ENCODE results near the gene CTPS1. TPM values are rescaled to one million over a fixed set of nuclear protein-coding genes. Genes with fewer than 3 reads are reported as not detected.

The CTPS1 gene
- polyA plus RNA-seq, 2 of the 4 experiments (the other 2 are of a cell fraction): 159 to 181 TPM

- WGBS (ENCODE audit: missing lambda C conversion rate): 82% methylated on average over 10 of the region's 10 CpGs
- Histone ChIP-seq H3K4me1 (peaks cover 84% of the 10 kb centered on the region), H3K4me2 (peak overlapping the region; percentile 93), H3K4me3 (peak overlapping the region; percentile 19; the same call in 1 of the 3 replicates), H3K9me3 (no peaks in the 10 kb centered on the region), H3K27ac (peak overlapping the region; percentile 9 to 44; a peak in 3 of 6 replicates)
- POLR2A ChIA-PET: interaction anchor here (1.9 kb wide), 1 partner anchor 17 kb away, joined by 7 read pairs; no protein-coding TSS in a partner anchor
- DNase-seq (ENCODE audit: low read depth in 1 of 2, low spot score in 1 of 2) (no peak), ATAC-seq (peak in 1 of 2 experiments; percentile 13; a peak in 2 of 6 replicates), FAIRE-seq (no peak)
- TF ChIP-seq RAD21 (conservative IDR thresholded peaks at IDR 0.05 in 1 of 2, IDR thresholded peaks at IDR 0.05 in 1 of 2) (no peak), ZC3H11A (IDR thresholded peaks at IDR 0.05) (no peak), EHF (CRISPR knock-in tag; IDR thresholded peaks at IDR 0.05) (no peak), CEBPB (IDR thresholded peaks at IDR 0.05) (0 out of 4 replicates have a peak, but pooled peaks of 1 of the 2 experiments have one; percentile 3)
- CTCF ChIA-PET: interaction anchor here (0.7 to 2.5 kb wide), 3 partner anchors 10 to 17 kb away, joined by 3 to 12 read pairs (median 5); no protein-coding TSS in a partner anchor
Observed at GRCh38 chr1:40986328-40986783, 6.9 kb downstream of the CTPS1 start.

GRCh38 chr1:40986956-40987355 lies 7.5 kb downstream of the CTPS1 start:
- CTCF ChIA-PET: interaction anchor here (0.9 to 1.0 kb wide), 2 partner anchors 17 to 124 kb away, joined by 3 read pairs; partner anchors contain the start of gene CITED4

GRCh38 chr1:40987439-40988276 lies 8.2 kb downstream of the CTPS1 start:
- H3K4me3 ChIP-seq: no peak overlapping the region
- H3K4me1 ChIP-seq: peaks cover 82% of the 10 kb centered on the region
- FAIRE-seq (no peak), ATAC-seq (no peak), DNase-seq (ENCODE audit: low read depth in 1 of 2, low spot score in 1 of 2) (no peak)
- no peak for TF ChIP-seq KDM1A (IDR thresholded peaks at IDR 0.05; ENCODE audit: low read depth)
- no peak for TF ChIP-seq JUN (IDR thresholded peaks at IDR 0.05)
- TF ChIP-seq ZC3H11A (IDR thresholded peaks at IDR 0.05): no peak
- no peak for TF ChIP-seq CHD2 (IDR thresholded peaks at IDR 0.05; ENCODE audit: low read length, partially characterized antibody)
- TF ChIP-seq RAD21 (conservative IDR thresholded peaks at IDR 0.05 in 1 of 2, IDR thresholded peaks at IDR 0.05 in 1 of 2): no peak
- TF ChIP-seq SMC3 (IDR thresholded peaks at IDR 0.05): no peak
- no peak for TF ChIP-seq MYC (IDR thresholded peaks at IDR 0.05; ENCODE audit: borderline replicate concordance, low read length)
- no peak for TF ChIP-seq EHMT2 (IDR thresholded peaks at IDR 0.05; ENCODE audit: low read depth)
- TF ChIP-seq MAZ (IDR thresholded peaks at IDR 0.05; ENCODE audit: borderline replicate concordance, low read depth, low read length): no peak
- no peak for TF ChIP-seq TFCP2L1 (CRISPR knock-in tag; IDR thresholded peaks at IDR 0.05)
- TF ChIP-seq REST (IDR thresholded peaks at IDR 0.05): no peak
- no peak for TF ChIP-seq CEBPB (IDR thresholded peaks at IDR 0.05)
- no peak for TF ChIP-seq ELK1 (IDR thresholded peaks at IDR 0.05; ENCODE audit: low read depth, low read length)
- TF ChIP-seq SREBF2 (IDR thresholded peaks at IDR 0.05): no peak
- TF ChIP-seq ZNF302 (CRISPR knock-in tag; IDR thresholded peaks at IDR 0.05): no peak
- TF ChIP-seq CTCF (IDR thresholded peaks at IDR 0.05): no peak
- TF ChIP-seq POLR2A (IDR thresholded peaks at IDR 0.05; ENCODE audit: low read length): no peak
- H3K4me2 ChIP-seq: peak overlapping the region; percentile 40; the same call in 2 of the 3 replicates
- POLR2A ChIA-PET: interaction anchor here (1.9 kb wide), 1 partner anchor 16 kb away, joined by 7 read pairs; no protein-coding TSS in a partner anchor
- CTCF ChIA-PET: interaction anchor here (0.9 to 1.0 kb wide), 2 partner anchors 16 to 125 kb away, joined by 3 read pairs; partner anchors contain the start of gene CITED4
- no peaks in the 10 kb centered on the region for H3K9me3 ChIP-seq
- H3K27ac ChIP-seq: peak overlapping the region in 1 of 2 experiments; percentile 69; a peak in 3 of 6 replicates
- WGBS (ENCODE audit: missing lambda C conversion rate): 85% methylated on average over 9 of the region's 9 CpGs

More at GRCh38 chr1:40986956-40987355, 7.5 kb downstream of the CTPS1 start:
- WGBS (ENCODE audit: missing lambda C conversion rate): 89% methylated on average over 2 of the region's 3 CpGs
- no peak for FAIRE-seq
- H3K9me3 ChIP-seq: no peaks in the 10 kb centered on the region
- peaks cover 84% of the 10 kb centered on the region for H3K4me1 ChIP-seq
- DNase-seq (ENCODE audit: low read depth in 1 of 2, low spot score in 1 of 2): no peak
- TF ChIP-seq NR3C1 (IDR thresholded peaks at IDR 0.05) (no peak), EHF (CRISPR knock-in tag; IDR thresholded peaks at IDR 0.05) (no peak), HEYL (CRISPR knock-in tag; IDR thresholded peaks at IDR 0.05) (no peak), ZNF302 (CRISPR knock-in tag; IDR thresholded peaks at IDR 0.05) (no peak), ZFP36 (IDR thresholded peaks at IDR 0.05; ENCODE audit: borderline replicate concordance, partially characterized antibody) (no peak), HDAC2 (IDR thresholded peaks at IDR 0.05) (no peak), KDM1A (IDR thresholded peaks at IDR 0.05; ENCODE audit: low read depth) (no peak), USF2 (IDR thresholded peaks at IDR 0.05) (no peak)
- peak in 1 of 2 experiments; percentile 24; a peak in 3 of 6 replicates for ATAC-seq
- POLR2A ChIA-PET: interaction anchor here (1.9 kb wide), 1 partner anchor 16 kb away, joined by 7 read pairs; no protein-coding TSS in a partner anchor
- H3K27ac ChIP-seq: peak overlapping the region; percentile 9 to 44; a peak in 2 of 6 replicates
- no peak overlapping the region for H3K4me3 ChIP-seq
- peak overlapping the region; percentile 93 for H3K4me2 ChIP-seq

Measured in A549 (cell line).